SK-N-SH (cell line): ENCODE data around the gene RRP1B. TPM values are rescaled to one million over a fixed set of nuclear protein-coding genes. Genes with fewer than 3 reads are reported as not detected.

ENCODE experiments used
- CTCF ChIA-PET: fragments of 300-600, 350-600 bp; formaldehyde crosslinking; extraction: SDS; loops from one replicate; lab custom pipeline; 2021; lab: Yijun Ruan, JAX
- POLR2A ChIA-PET: fragments of 350-600 bp; sonication (Branson Sonifier 250); formaldehyde crosslinking; extraction: SDS; loops from one replicate; lab custom pipeline; 2020; ENCODE audit warnings: antibody characterized with exemption, inconsistent platforms; lab: Yijun Ruan, JAX
- DNase-seq: peaks from one replicate; pipeline ENCODE4 v3.0.0; 2012
- H2AFZ ChIP-seq: fragments of 200-600 bp; sonication (generic); 2 replicates; pipeline ENCODE4 v1.8.1; 2016; ENCODE audit warnings: antibody characterized with exemption, mild to moderate bottlenecking, low read depth
- H3F3A ChIP-seq: fragments of 200-600 bp; sonication (generic); replicated peaks from 2 replicates; pipeline ENCODE3; 2016; ENCODE audit warnings: antibody characterized with exemption, mild to moderate bottlenecking; ENCODE audit not compliant: insufficient read depth
- H3K27ac ChIP-seq, 2 experiments: fragments of 200-500 bp in 1 of 2; fragments of 200-600 bp in 1 of 2; sonication (Bioruptor generic) in 1 of 2; sonication (generic), shearing (Covaris generic) in 1 of 2; 2 replicates each; pipeline versions ENCODE4 v1.5.1 to v1.6.1; 2014 to 2016; ENCODE audit warnings: low read depth in 2 of 2, inconsistent platforms in 1 of 2, low read length in 1 of 2, mild to moderate bottlenecking in 1 of 2, mixed read lengths in 1 of 2
- H3K27me3 ChIP-seq: fragments of 200-600 bp; sonication (generic), shearing (Covaris generic); 2 replicates; pipeline ENCODE4 v1.6.1; 2016; ENCODE audit warnings: mixed run types; ENCODE audit not compliant: insufficient read depth
- H3K36me3 ChIP-seq, 2 experiments: fragments of 200-500 bp in 1 of 2; fragments of 200-600 bp in 1 of 2; sonication (Bioruptor generic) in 1 of 2; sonication (generic) in 1 of 2; replicated peaks in 1 of 2; 2 replicates each; pipeline versions ENCODE3 to v1.5.1; 2014 to 2016; ENCODE audit warnings: low read length in 1 of 2, mild to moderate bottlenecking in 1 of 2; ENCODE audit not compliant: insufficient read depth in 2 of 2, control insufficient read depth in 1 of 2
- H3K4me1 ChIP-seq, 2 experiments: fragments of 200-500 bp in 1 of 2; fragments of 200-600 bp in 1 of 2; sonication (Bioruptor generic) in 1 of 2; sonication (generic), shearing (Covaris generic) in 1 of 2; 2 replicates each; pipeline versions ENCODE4 v1.5.1 to v1.6.1; 2014 to 2016; ENCODE audit warnings: low read depth in 1 of 2, low read length in 1 of 2, mixed run types in 1 of 2; ENCODE audit not compliant: insufficient read depth in 2 of 2, control insufficient read depth in 1 of 2
- H3K4me2 ChIP-seq: fragments of 200-600 bp; sonication (generic), shearing (Covaris generic); 2 replicates; pipeline ENCODE4 v1.6.1; 2017; ENCODE audit warnings: mixed run types
- H3K4me3 ChIP-seq, 2 experiments: fragments of 200-500 bp in 1 of 2; fragments of 200-600 bp in 1 of 2; sonication (Bioruptor generic) in 1 of 2; sonication (generic), shearing (Covaris generic) in 1 of 2; 2 replicates each; pipeline versions ENCODE4 v1.5.1 to v1.8.1; 2014 to 2016; ENCODE audit warnings: low read depth in 2 of 2, inconsistent platforms in 1 of 2, low read length in 1 of 2, mild to moderate bottlenecking in 1 of 2, mixed read lengths in 1 of 2, moderate library complexity in 1 of 2
- H3K79me2 ChIP-seq: fragments of 200-600 bp; sonication (generic); 2 replicates; pipeline ENCODE4 v1.8.1; 2017; ENCODE audit warnings: mild to moderate bottlenecking; ENCODE audit not compliant: insufficient read depth
- H3K9ac ChIP-seq: fragments of 200-600 bp; sonication (generic); 2 replicates; pipeline ENCODE4 v1.6.1; 2017; ENCODE audit warnings: mixed run types
- H3K9me2 ChIP-seq: fragments of 200-600 bp; sonication (generic); 2 replicates; pipeline ENCODE4 v1.6.1; 2017; ENCODE audit warnings: mixed run types
- H3K9me3 ChIP-seq: fragments of 200-600 bp; sonication (generic); 2 replicates; pipeline ENCODE4 v1.6.1; 2017; ENCODE audit warnings: mixed run types, mild to moderate bottlenecking, moderate library complexity
- H4K20me1 ChIP-seq: fragments of 200-600 bp; sonication (generic); 2 replicates; pipeline ENCODE4 v1.6.1; 2017; ENCODE audit warnings: mild to moderate bottlenecking, mixed run types; ENCODE audit not compliant: insufficient read depth
- ELF1 ChIP-seq: IDR thresholded peaks from 2 replicates; pipeline ENCODE4 v1.4.0; 2012
- FOSL2 ChIP-seq: IDR thresholded peaks from 2 replicates; pipeline ENCODE4 v1.4.0; 2012; ENCODE audit warnings: low read depth, mild to moderate bottlenecking, moderate library complexity, borderline replicate concordance
- FOXJ3 ChIP-seq: sonication (generic); formaldehyde crosslinking; IDR thresholded peaks from 2 replicates; pipeline ENCODE4 v1.5.1; 2020; ENCODE audit warnings: mild to moderate bottlenecking, missing genetic modification reagents
- FOXM1 ChIP-seq: IDR thresholded peaks from 2 replicates; pipeline ENCODE4 v1.4.0; 2012; ENCODE audit warnings: low read depth, mild to moderate bottlenecking
- GABPA ChIP-seq: IDR thresholded peaks from 2 replicates; pipeline ENCODE4 v1.4.0; 2012; ENCODE audit warnings: low read depth, mild to moderate bottlenecking
- JUND ChIP-seq: IDR thresholded peaks from 2 replicates; pipeline ENCODE4 v1.4.0; 2012
- MAX ChIP-seq: IDR thresholded peaks from 2 replicates; pipeline ENCODE4 v1.4.0; 2012; ENCODE audit warnings: low read depth
- MEF2A ChIP-seq: IDR thresholded peaks from 2 replicates; pipeline ENCODE4 v1.4.0; 2012; ENCODE audit warnings: low read depth, borderline replicate concordance
- MXI1 ChIP-seq: IDR thresholded peaks from 2 replicates; pipeline ENCODE4 v1.6.1; 2012; ENCODE audit warnings: mild to moderate bottlenecking, low read depth, low read length, improper control_type of control experiment
- POLR2AphosphoS5 ChIP-seq: IDR thresholded peaks from 2 replicates; pipeline ENCODE4 v1.6.1; 2012; ENCODE audit warnings: low read depth, low read length
- RAD21 ChIP-seq: IDR thresholded peaks from 2 replicates; pipeline ENCODE4 v1.6.1; 2012; ENCODE audit warnings: mild to moderate bottlenecking, low read length
- RCOR1 ChIP-seq: fragments of 150-350 bp; IDR thresholded peaks from 2 replicates; pipeline ENCODE4 v1.6.1; 2017; ENCODE audit warnings: antibody characterized with exemption, low read length
- RXRA ChIP-seq: IDR thresholded peaks from 2 replicates; pipeline ENCODE4 v1.4.0; 2012; ENCODE audit warnings: low read depth, mild to moderate bottlenecking, borderline replicate concordance
- TCF12 ChIP-seq: IDR thresholded peaks from 2 replicates; pipeline ENCODE4 v1.4.0; 2012
- TEAD4 ChIP-seq: IDR thresholded peaks from 2 replicates; pipeline ENCODE4 v1.4.0; 2012; ENCODE audit warnings: mild to moderate bottlenecking, borderline replicate concordance; ENCODE audit not compliant: insufficient read depth
- WGBS: methylation state at CpG from one replicate; pipeline ENCODE4 v1.1.6; 2017; ENCODE audit warnings: low lambda C conversion rate; 5-methylcytosine and 5-hydroxymethylcytosine counted together
- polyA plus RNA-seq, 3 experiments: library from polyadenylated mRNA; depleted of rRNA; stranded (reverse); fragments of >200 nt; gene quantifications; 2 replicates each; pipeline ENCODE4 v1.2.3, GENCODE V29; 2012
- TF ChIP-seq, protein P1 (sequence below): IDR thresholded peaks from 2 replicates; pipeline ENCODE4 v1.4.0; 2012; ENCODE audit warnings: low read depth, borderline replicate concordance
- TF ChIP-seq, protein P2 (sequence below): fragments of 150-350 bp; IDR thresholded peaks from 2 replicates; pipeline ENCODE4 v1.6.1; 2017; ENCODE audit warnings: antibody characterized with exemption, low read length, low read depth, borderline replicate concordance
- TF ChIP-seq, protein P3 (sequence below): IDR thresholded peaks from 2 replicates; pipeline ENCODE4 v1.4.0; 2012; ENCODE audit warnings: low read depth, borderline replicate concordance

The RRP1B gene
- polyA plus RNA-seq, 1 of the 3 experiments (the other 2 are of a cell fraction) = 10.4 TPM

- Histone ChIP-seq H3K9me2 (no peaks in the 10 kb centered on the region), H3K36me3 (peaks cover 30 to 85% of the 10 kb centered on the region in 2 experiments), H3K27me3 (no peaks in the 10 kb centered on the region), H3K4me2 (no peak overlapping the region), H3K9ac (no peak overlapping the region), H2AFZ (no peak overlapping the region), H3K4me1 (no peaks in the 10 kb centered on the region), H3F3A (no peaks in the 10 kb centered on the region), H3K9me3 (no peaks in the 10 kb centered on the region), H4K20me1 (no peaks in the 10 kb centered on the region), H3K79me2 (no peaks in the 10 kb centered on the region)
- no peak for DNase-seq
- 95% methylated on average over 21 of the region's 32 CpGs for WGBS
- CTCF ChIA-PET = no interaction called here
- POLR2A ChIA-PET = no interaction called here
- no peak for TF ChIP-seq MAX
- TF ChIP-seq, all 33 proteins: peak for 0
- no peak overlapping the region for H3K27ac ChIP-seq
- H3K4me3 ChIP-seq = no peak overlapping the region
These were observed 30.4 kb downstream of the RRP1B start for GRCh38 chr21:43689556-43690337.

DNA sequence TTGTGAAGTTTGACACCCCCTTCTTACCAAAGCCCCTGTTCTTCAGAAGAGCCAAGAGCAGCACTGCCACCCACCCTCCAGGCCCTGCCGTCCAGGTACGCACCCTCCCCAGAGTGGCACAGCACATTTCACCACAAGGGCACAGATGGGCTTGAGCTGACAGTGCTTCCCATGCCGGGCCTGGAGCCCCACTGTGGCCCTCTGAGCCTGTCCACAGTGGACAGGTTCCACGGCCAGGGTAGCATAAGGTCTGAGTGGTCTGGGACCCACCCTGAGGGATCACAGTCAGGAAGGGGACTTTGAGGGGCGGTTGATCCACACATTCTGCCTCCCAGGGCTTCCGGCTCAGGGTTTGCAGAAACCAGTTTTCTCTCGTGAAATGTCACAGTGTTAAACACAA, 31.0 kb downstream of the RRP1B start:
- Histone ChIP-seq H3K9ac (no peak overlapping the region), H2AFZ (no peak overlapping the region), H3K36me3 (peaks cover 25 to 85% of the 10 kb centered on the region in 2 experiments), H3K27ac (no peak overlapping the region), H3K4me1 (no peaks in the 10 kb centered on the region), H3K79me2 (no peaks in the 10 kb centered on the region), H3K9me2 (no peaks in the 10 kb centered on the region), H3K9me3 (no peaks in the 10 kb centered on the region), H3K4me2 (no peak overlapping the region), H4K20me1 (no peaks in the 10 kb centered on the region), H3K4me3 (no peak overlapping the region), H3F3A (no peaks in the 10 kb centered on the region), H3K27me3 (no peaks in the 10 kb centered on the region)
- CTCF ChIA-PET = no interaction called here
- 92% methylated on average over 3 of the region's 7 CpGs for WGBS
- TF ChIP-seq FOSL2 = no peak
- TF ChIP-seq FOXJ3 (CRISPR knock-in tag) = no peak
- TF ChIP-seq, protein P1, sequence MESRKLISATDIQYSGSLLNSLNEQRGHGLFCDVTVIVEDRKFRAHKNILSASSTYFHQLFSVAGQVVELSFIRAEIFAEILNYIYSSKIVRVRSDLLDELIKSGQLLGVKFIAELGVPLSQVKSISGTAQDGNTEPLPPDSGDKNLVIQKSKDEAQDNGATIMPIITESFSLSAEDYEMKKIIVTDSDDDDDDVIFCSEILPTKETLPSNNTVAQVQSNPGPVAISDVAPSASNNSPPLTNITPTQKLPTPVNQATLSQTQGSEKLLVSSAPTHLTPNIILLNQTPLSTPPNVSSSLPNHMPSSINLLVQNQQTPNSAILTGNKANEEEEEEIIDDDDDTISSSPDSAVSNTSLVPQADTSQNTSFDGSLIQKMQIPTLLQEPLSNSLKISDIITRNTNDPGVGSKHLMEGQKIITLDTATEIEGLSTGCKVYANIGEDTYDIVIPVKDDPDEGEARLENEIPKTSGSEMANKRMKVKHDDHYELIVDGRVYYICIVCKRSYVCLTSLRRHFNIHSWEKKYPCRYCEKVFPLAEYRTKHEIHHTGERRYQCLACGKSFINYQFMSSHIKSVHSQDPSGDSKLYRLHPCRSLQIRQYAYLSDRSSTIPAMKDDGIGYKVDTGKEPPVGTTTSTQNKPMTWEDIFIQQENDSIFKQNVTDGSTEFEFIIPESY = no peak
- TF ChIP-seq, protein P2, sequence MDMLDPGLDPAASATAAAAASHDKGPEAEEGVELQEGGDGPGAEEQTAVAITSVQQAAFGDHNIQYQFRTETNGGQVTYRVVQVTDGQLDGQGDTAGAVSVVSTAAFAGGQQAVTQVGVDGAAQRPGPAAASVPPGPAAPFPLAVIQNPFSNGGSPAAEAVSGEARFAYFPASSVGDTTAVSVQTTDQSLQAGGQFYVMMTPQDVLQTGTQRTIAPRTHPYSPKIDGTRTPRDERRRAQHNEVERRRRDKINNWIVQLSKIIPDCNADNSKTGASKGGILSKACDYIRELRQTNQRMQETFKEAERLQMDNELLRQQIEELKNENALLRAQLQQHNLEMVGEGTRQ = no peak
- no peak for TF ChIP-seq TEAD4
- no peak for TF ChIP-seq ELF1
- TF ChIP-seq GABPA = no peak
- no peak for TF ChIP-seq MAX
- TF ChIP-seq, protein P3, sequence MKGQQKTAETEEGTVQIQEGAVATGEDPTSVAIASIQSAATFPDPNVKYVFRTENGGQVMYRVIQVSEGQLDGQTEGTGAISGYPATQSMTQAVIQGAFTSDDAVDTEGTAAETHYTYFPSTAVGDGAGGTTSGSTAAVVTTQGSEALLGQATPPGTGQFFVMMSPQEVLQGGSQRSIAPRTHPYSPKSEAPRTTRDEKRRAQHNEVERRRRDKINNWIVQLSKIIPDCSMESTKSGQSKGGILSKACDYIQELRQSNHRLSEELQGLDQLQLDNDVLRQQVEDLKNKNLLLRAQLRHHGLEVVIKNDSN = no peak
- no peak for TF ChIP-seq JUND
- no peak for TF ChIP-seq POLR2AphosphoS5
- no peak for TF ChIP-seq FOXM1
- TF ChIP-seq RAD21 = no peak
- no peak for TF ChIP-seq MXI1
- TF ChIP-seq TCF12 = no peak
- no peak for TF ChIP-seq MEF2A
- TF ChIP-seq RCOR1 = no peak
- TF ChIP-seq RXRA = no peak
- no peak for DNase-seq
- POLR2A ChIA-PET = no interaction called here
